HG02938 (cell line): ENCODE measurements around the gene PCDHGB7.
"Not testable (repeated sequence)": the region's sequence is repeated elsewhere in the genome, so short reads cannot be mapped to it uniquely, and the experiment has no call there.

Experiments used
- ATAC-seq: cut with Tn5 transposase; IDR thresholded peaks from one replicate; pipeline ENCODE4 v1.9.1; 2021; ENCODE audit warnings: mild to moderate bottlenecking, moderate library complexity; ENCODE audit not compliant: unreplicated experiment

Gene PCDHGB7

GRCh38 chr5:141422742-141423291 is 5.3 kb downstream of the PCDHGB7 start:
- no peak for ATAC-seq

- ATAC-seq: no peak
Measured at GRCh38 chr5:141427783-141428426, 10.4 kb downstream of the PCDHGB7 start.

- ATAC-seq: peak; percentile 89
Measured at GRCh38 chr5:141430332-141431113, 13.0 kb downstream of the PCDHGB7 start, which contains the start of gene PCDHGA12. PCDHGA12 (plus strand) TSS chr5:141430507; CDS start chr5:141430760, 253 bp downstream.

GRCh38 chr5:141431286-141431685 is 13.8 kb downstream of the PCDHGB7 start:
- ATAC-seq: peak; percentile 51

- ATAC-seq: not testable (repeated sequence)
Measured at GRCh38 chr5:141432308-141432707, 14.8 kb downstream of the PCDHGB7 start.

- ATAC-seq: not testable (repeated sequence)
Measured at GRCh38 chr5:141432726-141433125, 15.2 kb downstream of the PCDHGB7 start.

- ATAC-seq: no peak
Measured at GRCh38 chr5:141434006-141434405, 16.5 kb downstream of the PCDHGB7 start.

- ATAC-seq: no peak
Measured at GRCh38 chr5:141437221-141437620, 19.7 kb downstream of the PCDHGB7 start.

- no peak for ATAC-seq
Measured at GRCh38 chr5:141439411-141440141, 22.1 kb downstream of the PCDHGB7 start.

GRCh38 chr5:141440341-141440740 is 22.9 kb downstream of the PCDHGB7 start:
- ATAC-seq: no peak

GRCh38 chr5:141441571-141442170 is 24.2 kb downstream of the PCDHGB7 start:
- no peak for ATAC-seq

- no peak for ATAC-seq
Measured at GRCh38 chr5:141465351-141465750, 47.9 kb downstream of the PCDHGB7 start.
